ENCODE measurements around the gene NSDHL.
"Not testable (repeated sequence)": the region's sequence is repeated elsewhere in the genome, so short reads cannot be mapped to it uniquely, and the experiment has no call there.

NSDHL gene

GRCh38 chrX:152830312-152831305 is at the start of gene NSDHL, which contains the start of gene CETN2:
NSDHL (plus strand) TSS chrX:152831063; CDS start chrX:152846325, 15,262 bp downstream.
CETN2 (minus strand) TSS chrX:152830757; CDS start chrX:152830710, 47 bp downstream.
- peak; percentile 94 for DNase-seq

GRCh38 chrX:152787062-152787461 is 43.8 kb upstream of the NSDHL start:
- DNase-seq, result not testable (repeated sequence)

GRCh38 chrX:152798945-152799344 is 31.9 kb upstream of the NSDHL start:
- no peak for DNase-seq

DNA sequence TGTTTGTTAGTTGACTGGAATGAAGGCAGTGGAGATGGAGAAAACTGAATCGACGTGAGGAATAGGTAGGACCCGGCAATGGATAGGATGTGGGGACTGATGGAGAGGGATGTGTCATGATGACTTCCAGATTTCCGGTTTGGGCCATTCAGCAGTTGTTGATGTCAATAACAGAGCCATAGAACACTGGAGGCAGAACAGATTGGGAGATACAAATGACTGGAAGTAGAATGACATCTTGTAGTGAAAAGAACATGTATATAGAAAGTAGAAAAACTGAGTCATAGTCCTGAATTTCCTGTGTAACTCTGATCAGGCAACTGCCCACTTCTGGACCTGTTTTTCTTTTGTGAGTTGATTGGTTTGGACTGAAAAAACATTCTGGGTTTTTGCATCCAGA is 24.8 kb upstream of the NSDHL start:
- no peak for DNase-seq

GRCh38 chrX:152810403-152810802 is 20.5 kb upstream of the NSDHL start:
- DNase-seq, result no peak

GRCh38 chrX:152813206-152813605 is 17.7 kb upstream of the NSDHL start:
- no peak for DNase-seq

GRCh38 chrX:152814048-152814447 is 16.8 kb upstream of the NSDHL start:
- no peak for DNase-seq

- peak; percentile 11 for DNase-seq
Observed at GRCh38 chrX:152817078-152817764, 13.6 kb upstream of the NSDHL start.

DNA sequence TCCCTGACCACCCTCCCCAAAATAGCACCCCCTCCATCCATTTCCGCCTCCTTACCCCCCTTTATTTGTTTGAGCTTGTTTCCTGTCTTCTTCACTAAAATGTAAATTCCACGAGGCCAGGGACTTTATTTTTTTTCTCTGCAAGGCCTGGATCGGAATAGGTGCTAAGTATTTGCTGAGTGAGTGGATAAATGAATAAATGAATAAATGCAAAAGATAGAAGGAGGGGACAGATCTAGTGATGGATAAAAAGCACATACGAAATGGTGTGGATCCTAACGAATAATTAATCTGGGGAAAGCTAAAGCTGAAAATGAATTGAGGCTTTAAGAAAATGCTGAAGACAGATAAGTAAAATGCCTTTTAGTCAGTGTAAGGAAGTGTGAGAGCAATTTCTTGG is 12.5 kb upstream of the NSDHL start:
- no peak for DNase-seq

- DNase-seq, result no peak
Observed at GRCh38 chrX:152819266-152819665, 11.6 kb upstream of the NSDHL start.

GRCh38 chrX:152819732-152820131 is 11.1 kb upstream of the NSDHL start:
- no peak for DNase-seq

- DNase-seq, result peak; percentile 18
Observed at GRCh38 chrX:152821145-152821765, 9.6 kb upstream of the NSDHL start.

DNA sequence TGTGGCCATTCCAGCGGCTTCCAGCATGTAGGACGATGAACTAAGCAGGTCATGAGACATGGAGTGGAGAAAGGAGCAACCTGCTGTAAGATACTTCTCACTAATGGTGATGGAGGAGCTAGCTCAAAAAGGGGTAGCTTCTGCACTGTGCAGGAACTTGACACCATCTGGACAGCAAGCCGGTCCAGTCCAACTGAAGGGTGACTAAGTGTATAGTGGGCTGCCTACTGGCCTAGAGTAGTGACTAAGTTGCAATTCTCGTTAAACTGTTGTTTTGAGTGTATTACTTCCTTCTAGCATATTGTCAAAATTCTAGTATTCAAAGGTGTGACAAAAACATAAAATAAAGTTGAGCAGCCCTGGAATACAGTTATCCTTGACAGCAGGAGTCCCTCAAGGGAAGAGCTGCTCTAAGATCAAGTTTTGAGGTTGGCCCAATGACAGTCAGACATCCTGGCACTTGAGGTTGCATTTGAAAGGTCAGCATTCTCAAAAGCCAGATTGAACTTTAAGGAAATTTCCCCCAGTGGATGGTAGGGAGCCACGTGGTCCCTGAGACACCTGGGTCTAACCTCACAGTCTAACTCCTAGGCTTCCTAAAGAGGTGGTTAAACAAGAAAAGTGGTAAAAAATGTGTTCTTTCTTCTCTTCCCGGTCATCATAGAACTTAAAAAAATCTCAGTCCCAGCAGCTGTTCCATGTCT is 8.3 kb upstream of the NSDHL start:
- DNase-seq, result no peak

DNA sequence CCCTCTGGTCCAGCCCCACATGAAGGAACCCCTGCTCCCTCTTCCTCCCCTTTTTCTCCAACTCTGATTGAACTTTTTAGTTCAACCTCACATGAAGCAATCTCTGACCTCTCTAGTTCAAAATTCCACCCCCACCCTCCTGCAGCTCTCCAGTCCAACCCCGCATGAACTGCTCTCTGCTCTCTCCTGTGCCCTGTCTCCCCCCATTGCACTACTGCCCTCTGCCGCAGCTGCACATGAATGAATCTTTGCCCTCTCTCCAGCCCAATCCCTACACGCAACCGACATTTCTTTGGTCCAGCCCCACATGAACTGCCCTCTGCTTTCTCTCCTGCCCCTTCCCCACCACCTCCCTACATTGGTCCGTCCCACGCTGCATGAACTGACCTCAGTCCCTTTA is 7.2 kb upstream of the NSDHL start:
- no peak for DNase-seq

DNA sequence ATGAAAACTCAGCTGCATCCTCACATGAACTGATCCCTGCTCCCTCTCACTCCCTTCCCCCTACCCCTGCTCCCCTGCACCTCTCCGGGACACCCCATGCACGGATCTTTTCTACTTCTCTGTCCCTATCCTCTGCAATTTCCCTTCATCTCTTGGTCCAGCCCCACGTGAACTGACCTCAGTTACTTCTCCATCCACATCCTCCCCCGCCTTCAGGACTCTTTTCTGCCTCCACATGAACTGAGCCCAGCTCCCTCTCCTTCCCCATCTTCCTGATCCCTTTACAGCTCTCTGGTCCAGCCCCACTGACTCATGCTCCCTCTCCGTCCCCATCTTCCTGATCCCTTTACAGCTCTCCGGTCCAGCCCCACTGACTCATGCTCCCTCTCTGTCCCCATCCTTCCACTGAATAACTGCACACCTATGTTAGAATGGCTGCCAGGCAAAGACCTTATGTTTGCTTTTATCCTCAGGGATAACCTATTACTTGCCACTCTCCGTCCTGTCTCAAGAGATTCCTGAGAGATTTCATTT is 6.0 kb upstream of the NSDHL start:
- no peak for DNase-seq

DNA sequence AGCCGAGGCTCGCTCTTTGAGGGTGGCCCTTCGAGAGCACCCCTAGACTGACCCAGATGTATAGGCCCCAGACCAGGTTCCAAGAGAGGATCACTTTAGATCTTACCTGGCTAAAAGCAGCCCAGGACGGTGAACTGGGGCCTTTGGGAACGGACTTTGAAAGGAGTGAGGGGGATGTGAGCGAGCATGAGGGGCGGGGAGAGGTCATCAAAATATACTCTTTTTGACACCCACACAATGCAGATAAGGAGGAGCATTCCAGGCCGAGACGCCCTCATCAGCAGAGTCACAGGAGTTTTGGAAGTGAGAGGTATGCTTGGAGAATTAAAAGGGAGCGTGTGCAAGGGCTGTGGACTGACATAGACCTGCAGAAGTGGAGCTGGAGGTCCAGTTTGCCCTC is 528 bp downstream of the NSDHL start:
- DNase-seq, result no peak

DNA sequence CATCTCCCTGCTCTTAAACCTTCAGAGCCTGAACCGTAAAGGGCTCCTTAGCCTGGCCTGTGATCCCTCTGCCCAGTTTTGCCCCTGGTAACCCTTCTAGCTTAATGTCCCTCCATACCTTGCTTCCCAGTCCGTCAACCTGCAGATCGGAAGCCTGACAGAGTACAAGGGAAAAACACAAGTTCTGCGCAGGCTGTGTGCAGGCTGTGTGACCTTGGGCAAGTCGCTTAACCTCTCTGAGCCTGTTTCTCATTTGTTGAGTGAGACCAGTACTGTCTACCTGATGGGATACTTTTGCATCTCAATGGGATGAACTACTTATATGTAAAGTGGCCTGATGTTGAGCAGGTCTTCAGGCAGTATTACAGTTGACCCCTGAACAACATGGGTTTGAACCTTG is 1.7 kb downstream of the NSDHL start:
- DNase-seq, result no peak

DNA sequence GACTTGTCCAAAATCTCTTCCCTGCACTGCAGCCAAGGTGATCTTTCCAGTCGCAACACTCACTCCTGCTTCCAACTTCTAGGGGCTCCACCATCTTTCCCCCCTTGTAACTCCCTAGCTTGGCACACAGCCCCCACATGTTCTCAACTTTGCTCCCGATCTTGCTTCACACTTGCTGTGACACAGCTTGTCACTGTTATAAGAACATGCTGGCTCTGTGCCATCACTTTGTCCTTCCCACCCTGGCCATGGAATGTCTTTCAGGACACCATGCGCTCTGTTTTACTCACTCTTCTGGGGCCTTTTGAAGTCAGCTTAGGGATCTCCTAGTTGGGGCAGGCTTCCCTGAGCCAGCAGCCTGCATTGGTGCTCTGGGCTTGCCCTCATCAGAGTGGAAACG is 2.5 kb downstream of the NSDHL start:
- no peak for DNase-seq

- DNase-seq, result not testable (repeated sequence)
Observed at GRCh38 chrX:152835470-152835869, 4.6 kb downstream of the NSDHL start.

- DNase-seq, result no peak
Observed at GRCh38 chrX:152842772-152843338, 12.0 kb downstream of the NSDHL start.

DNA sequence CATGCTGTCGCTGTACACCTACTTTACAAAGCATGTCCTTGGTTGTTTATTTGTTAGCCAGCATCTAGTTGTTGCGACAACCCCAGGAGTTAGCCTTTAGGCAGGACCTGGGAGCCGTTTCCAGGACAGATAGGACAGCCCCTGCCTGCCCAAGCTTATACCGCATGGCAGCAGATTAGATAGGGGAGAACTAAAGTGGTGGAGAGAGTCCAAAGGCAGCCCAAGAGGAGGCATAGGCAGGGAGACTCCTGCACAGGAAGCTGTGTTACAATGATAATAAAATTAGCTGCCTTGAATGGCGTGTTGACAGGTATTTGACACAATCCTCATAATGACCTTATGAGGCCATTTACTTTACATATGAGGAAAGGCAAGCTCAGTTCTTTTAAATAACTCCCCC is 13.0 kb downstream of the NSDHL start:
- DNase-seq, result no peak

DNA sequence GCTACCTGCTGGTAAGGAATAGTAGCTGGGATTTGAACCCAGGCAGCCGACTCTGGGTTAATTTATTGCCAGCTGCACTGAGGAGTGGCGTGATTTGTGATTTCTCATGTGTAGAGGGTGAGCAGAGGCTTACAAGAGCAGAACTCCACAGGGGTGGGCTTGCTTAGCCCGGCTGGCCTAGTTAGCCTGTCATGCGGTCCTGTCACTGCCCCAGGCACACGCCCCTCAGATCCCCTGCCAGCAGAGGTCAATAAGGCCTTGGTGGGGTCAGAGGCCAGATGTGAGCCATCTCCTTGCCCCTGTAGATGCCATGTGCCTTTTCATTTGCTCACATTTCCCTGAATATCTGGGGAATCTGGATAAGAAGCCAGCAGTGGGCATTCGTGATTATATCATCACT is 13.4 kb downstream of the NSDHL start:
- DNase-seq, result no peak
